Transverse colon (tissue), 4 donors: Measurements from ENCODE around the gene NACAD. TPM values are rescaled to one million over a fixed set of nuclear protein-coding genes. Genes with fewer than 3 reads are reported as not detected.

Source experiments
- DNase-seq: peaks from one replicate; pipeline ENCODE4 v3.0.0-alpha.2; 2019
- H3K27ac ChIP-seq, 4 donors: fragments of 200-600 bp; sonication (generic); 2 replicates each; pipeline ENCODE4 v1.5.1; 2016 to 2018; ENCODE audit warnings: inconsistent platforms in 4 of 4
- H3K27me3 ChIP-seq: fragments of 200-600 bp; sonication (generic); 2 replicates; pipeline ENCODE4 v1.5.1; 2017; ENCODE audit warnings: inconsistent platforms
- H3K36me3 ChIP-seq, 4 donors: fragments of 200-600 bp; sonication (generic); 2 replicates each; pipeline ENCODE4 v1.5.1; 2017 to 2019; ENCODE audit warnings: inconsistent platforms in 4 of 4
- H3K4me1 ChIP-seq, 4 donors: fragments of 200-600 bp; sonication (generic); 2 replicates each; pipeline ENCODE4 v1.5.1; 2017 to 2020; ENCODE audit warnings: inconsistent platforms in 4 of 4
- H3K4me3 ChIP-seq, 4 donors: fragments of 200-600 bp; sonication (generic); 1 replicate in 1 of 4; 2 replicates in 3 of 4; pipeline versions ENCODE4 v1.5.1 to v1.6.1; 2017 to 2019; ENCODE audit warnings: inconsistent platforms in 4 of 4
- H3K9me3 ChIP-seq, 2 donors: fragments of 200-600 bp; sonication (generic); 2 replicates each; pipeline ENCODE4 v1.5.1; 2017 to 2019; ENCODE audit warnings: inconsistent platforms in 2 of 2
- CTCF ChIP-seq, 5 experiments: fragments of 200-600 bp in 3 of 5; fragments of 450-650 bp in 2 of 5; sonication (generic) in 3 of 5; IDR thresholded peaks; 1 replicate in 2 of 5; 2 replicates in 3 of 5; pipeline ENCODE4 v1.5.1; 2016 to 2017; ENCODE audit warnings: antibody characterized with exemption in 5 of 5, inconsistent platforms in 3 of 5, mild to moderate bottlenecking in 2 of 5, moderate library complexity in 1 of 5
- EP300 ChIP-seq: sonication (generic); formaldehyde crosslinking; IDR thresholded peaks from one replicate; pipeline ENCODE4 v1.6.1; 2017; ENCODE audit warnings: antibody characterized with exemption, low read depth
- POLR2A ChIP-seq: fragments of 450-650 bp; IDR thresholded peaks from one replicate; pipeline ENCODE4 v1.6.1; 2016; ENCODE audit warnings: antibody characterized with exemption, mild to moderate bottlenecking, moderate library complexity
- POLR2AphosphoS5 ChIP-seq, 3 donors: sonication (generic); formaldehyde crosslinking; IDR thresholded peaks; one replicate each; pipeline ENCODE4 v1.6.1; 2016; ENCODE audit warnings: antibody characterized with exemption in 3 of 3
- WGBS, 2 donors: methylation state at CpG; one replicate each; pipeline ENCODE4 v1.1.5; 2018; ENCODE audit warnings: low coverage in 1 of 2; 5-methylcytosine and 5-hydroxymethylcytosine counted together
- in situ Hi-C, 4 donors: fragments of 200-750 bp; cut with MboI; loops; one replicate each; pipeline versions ENCODE4 v1.15.0 to v1.15.1; 2017; ENCODE audit warnings: low sequenced_read_pairs in 3 of 4, low pct_ligation_motif_present in 1 of 4, low pct_unique_long_range_greater_than_20kb in 1 of 4
- intact Hi-C: fragments of 100-400 bp; cut with DNase I; formaldehyde crosslinking; loops from one replicate; pipeline ENCODE4 v1.15.1; 2023; ENCODE audit warnings: low total_unique reads
- total RNA-seq, 4 donors: library from RNA; depleted of rRNA; stranded (reverse); fragments of >200 nt; gene quantifications; one replicate each; pipeline ENCODE4 v1.1.0, GENCODE V29; 2016

The NACAD gene
- total RNA-seq, 4 donors from 2014 or later: 1.1 to 5.2 (median 2.0) TPM

DNA sequence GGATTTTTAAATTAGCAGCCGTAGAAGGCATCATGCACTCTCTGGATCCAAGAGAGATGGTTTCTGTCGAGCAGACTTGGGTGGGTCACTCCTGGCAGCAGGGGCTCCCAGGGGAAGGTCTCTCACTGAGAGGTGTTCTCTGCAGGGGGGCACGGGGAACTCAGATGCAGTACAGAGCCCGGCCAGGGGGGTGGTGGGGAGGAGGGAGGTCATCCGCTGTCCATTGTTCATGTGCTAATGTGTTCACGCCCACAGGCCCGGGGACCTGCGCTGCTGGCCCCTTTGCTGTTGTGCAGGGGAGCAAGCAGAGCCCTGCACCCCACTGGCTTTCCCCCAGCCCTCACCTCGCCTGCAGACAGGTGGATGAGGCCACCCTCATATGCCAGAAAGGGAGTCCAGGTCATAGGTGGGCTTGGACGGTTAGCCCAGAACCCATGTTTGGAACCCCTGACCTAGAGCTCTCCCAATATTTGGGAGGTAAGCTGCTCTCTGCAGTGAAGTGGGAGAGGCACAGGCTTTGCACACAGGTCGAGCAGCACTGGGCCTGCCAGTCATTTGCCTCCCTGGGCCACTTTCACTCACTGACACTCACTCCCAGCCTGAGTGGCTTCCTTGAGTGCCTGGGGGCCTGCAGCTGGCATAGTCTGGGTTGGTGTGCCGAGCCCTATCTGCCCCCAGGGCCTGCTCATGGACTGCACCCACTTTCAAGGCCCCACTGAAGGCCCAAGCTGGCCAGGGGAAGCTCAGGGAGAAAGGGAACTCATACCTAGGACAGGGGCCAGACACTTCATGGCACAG is 35.3 kb upstream of the NACAD start:
- no peak overlapping the region for H3K27ac ChIP-seq
- no peak overlapping the region for H3K4me3 ChIP-seq
- TF ChIP-seq POLR2A: no peak
- TF ChIP-seq POLR2AphosphoS5 (IDR thresholded peaks at IDR 0.05): no peak
- no peak for TF ChIP-seq EP300
- TF ChIP-seq CTCF (IDR thresholded peaks at IDR 0.05): no peak
- intact Hi-C loops (no loop called here), in situ Hi-C loops (loop anchor here in 3 of 4 donors (25.0 kb wide), 1 partner anchor 537 kb away; the partner anchor contains the start of gene TMED4 (in 3 of the 3))
- DNase-seq: no peak
- no peaks in the 10 kb centered on the region for H3K9me3 ChIP-seq
- WGBS, 2 donors: 67 to 82% methylated on average over 1 to 11 of the region's 12 CpGs
- H3K27me3 ChIP-seq: no peaks in the 10 kb centered on the region
- H3K4me1 ChIP-seq: no peaks in the 10 kb centered on the region
- no peaks in the 10 kb centered on the region for H3K36me3 ChIP-seq

DNA sequence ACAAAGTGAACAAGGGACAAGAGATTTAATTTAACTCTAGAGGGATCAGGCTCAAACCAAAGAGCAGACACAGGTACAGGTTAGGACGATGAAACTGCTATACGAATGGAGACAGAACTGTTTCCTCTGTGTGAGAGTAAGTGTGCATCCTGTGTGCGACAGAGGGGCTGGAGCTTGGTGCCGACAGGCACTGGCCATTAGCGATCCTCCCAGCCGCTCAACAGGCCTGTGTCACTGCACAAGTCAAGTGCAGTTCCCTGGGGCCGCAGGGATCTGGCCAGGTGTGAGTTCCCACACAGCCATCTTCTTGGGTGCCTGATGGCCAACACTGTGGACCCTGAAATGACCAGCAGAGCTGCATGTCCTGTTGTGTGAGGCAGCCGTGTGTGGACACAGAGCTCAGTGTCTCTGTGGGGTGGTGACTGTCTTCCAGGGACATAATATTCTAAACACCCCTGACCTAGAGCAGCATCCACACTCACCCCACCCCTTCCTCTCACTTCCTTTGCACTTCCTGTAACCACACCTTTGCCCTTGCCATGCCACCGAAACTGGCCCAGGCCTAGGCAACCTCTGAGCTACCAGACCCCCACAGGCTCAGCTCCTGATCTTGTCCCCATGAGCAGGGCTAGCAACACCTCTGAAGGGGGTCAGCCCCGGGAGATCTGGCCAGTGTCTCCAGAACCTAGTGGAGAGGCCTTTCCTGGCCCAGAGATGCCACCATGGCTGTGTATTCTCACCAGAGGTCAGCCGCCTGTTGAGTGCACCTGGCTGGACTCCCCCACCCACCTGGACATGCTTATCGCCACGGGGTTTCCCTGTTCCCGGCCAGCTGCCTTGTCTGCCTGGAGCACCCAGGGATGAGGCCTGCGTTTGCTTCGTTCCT is 34.4 kb upstream of the NACAD start:
- H3K9me3 ChIP-seq: no peaks in the 10 kb centered on the region
- in situ Hi-C loops (loop anchor here in 3 of 4 donors (25.0 kb wide), 1 partner anchor 536 kb away; the partner anchor contains the start of gene TMED4 (in 3 of the 3)), intact Hi-C loops (no loop called here)
- H3K27me3 ChIP-seq: no peaks in the 10 kb centered on the region
- H3K27ac ChIP-seq: no peak overlapping the region
- DNase-seq: no peak
- no peak overlapping the region for H3K4me3 ChIP-seq
- TF ChIP-seq EP300 (no peak), POLR2AphosphoS5 (IDR thresholded peaks at IDR 0.05) (no peak), POLR2A (no peak), CTCF (IDR thresholded peaks at IDR 0.05) (no peak)
- H3K36me3 ChIP-seq: no peaks in the 10 kb centered on the region
- 77 to 82% methylated on average over 2 to 16 of the region's 16 CpGs for WGBS, 2 donors
- H3K4me1 ChIP-seq: no peaks in the 10 kb centered on the region

- Histone ChIP-seq H3K4me1 (no peaks in the 10 kb centered on the region), H3K36me3 (no peaks in the 10 kb centered on the region), H3K27me3 (no peaks in the 10 kb centered on the region), H3K4me3 (no peak overlapping the region), H3K27ac (no peak overlapping the region), H3K9me3 (no peaks in the 10 kb centered on the region)
- in situ Hi-C loops (loop anchor here in 3 of 4 donors (25.0 kb wide), 1 partner anchor 532 kb away; the partner anchor contains the start of gene TMED4 (in 3 of the 3)), intact Hi-C loops (no loop called here)
- WGBS, 2 donors: 71 to 92% methylated on average over 3 of the region's 3 CpGs
- TF ChIP-seq CTCF (IDR thresholded peaks at IDR 0.05): no peak
- TF ChIP-seq EP300: no peak
- no peak for TF ChIP-seq POLR2AphosphoS5 (IDR thresholded peaks at IDR 0.05)
- no peak for TF ChIP-seq POLR2A
- no peak for DNase-seq
Observed at GRCh38 chr7:45119550-45119949, 30.8 kb upstream of the NACAD start.

GRCh38 chr7:45118889-45119331 is 30.1 kb upstream of the NACAD start:
- WGBS, 2 donors: 88% methylated on average over 1 of the region's 3 CpGs; no CpG with 5 or more reads in 1 of the 2 donors
- no peaks in the 10 kb centered on the region for H3K9me3 ChIP-seq
- intact Hi-C loops (no loop called here), in situ Hi-C loops (loop anchor here in 3 of 4 donors (25.0 kb wide), 1 partner anchor 532 kb away; the partner anchor contains the start of gene TMED4 (in 3 of the 3))
- no peaks in the 10 kb centered on the region for H3K27me3 ChIP-seq
- H3K27ac ChIP-seq: no peak overlapping the region
- no peak for DNase-seq
- no peak overlapping the region for H3K4me3 ChIP-seq
- no peaks in the 10 kb centered on the region for H3K36me3 ChIP-seq
- no peaks in the 10 kb centered on the region for H3K4me1 ChIP-seq
- TF ChIP-seq EP300: no peak
- no peak for TF ChIP-seq CTCF (IDR thresholded peaks at IDR 0.05)
